ENCODE results near the gene ZFP36.

The ZFP36 gene

DNA sequence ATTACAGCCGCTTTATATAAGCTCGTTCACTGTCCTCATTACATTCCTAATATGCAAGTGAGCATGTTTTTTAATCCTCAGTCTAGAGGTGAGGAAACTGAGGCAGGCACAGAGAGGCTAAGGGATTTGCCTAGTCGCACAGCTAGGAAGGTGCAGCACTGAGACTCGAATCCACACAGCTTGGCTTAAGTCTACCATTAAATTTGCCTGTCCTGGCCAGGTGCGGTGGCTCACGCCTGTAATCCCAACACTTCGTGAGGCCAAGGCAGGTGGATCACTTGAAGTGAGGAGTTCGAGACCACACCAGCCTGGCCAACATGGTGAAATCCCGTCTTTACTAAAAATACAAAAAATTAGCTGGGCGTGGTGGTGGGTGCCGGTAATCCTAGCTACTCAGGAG lies 21.1 kb downstream of the ZFP36 start:
- Histone ChIP-seq H3K27me3 (ENCODE audit: insufficient read depth, low read length) (no peaks in the 10 kb centered on the region), H3K9ac (ENCODE audit: low read depth, low read length) (0 out of 2 replicates have a peak overlapping the region, but pooled peaks have one; percentile 49), H3K4me1 (ENCODE audit: insufficient read depth, low read length) (peaks cover 27% of the 10 kb centered on the region), H3K4me3 (ENCODE audit: low read length) (no peak overlapping the region), H3K36me3 (ENCODE audit: insufficient read depth, low read length) (peaks cover 38% of the 10 kb centered on the region), H3K27ac (ENCODE audit: low read depth, low read length) (peak overlapping the region; percentile 92), H3K9me3 (ENCODE audit: insufficient read depth, low read depth, low read length) (no peaks in the 10 kb centered on the region)
- 89% methylated on average over 11 of the region's 11 CpGs for WGBS

DNA sequence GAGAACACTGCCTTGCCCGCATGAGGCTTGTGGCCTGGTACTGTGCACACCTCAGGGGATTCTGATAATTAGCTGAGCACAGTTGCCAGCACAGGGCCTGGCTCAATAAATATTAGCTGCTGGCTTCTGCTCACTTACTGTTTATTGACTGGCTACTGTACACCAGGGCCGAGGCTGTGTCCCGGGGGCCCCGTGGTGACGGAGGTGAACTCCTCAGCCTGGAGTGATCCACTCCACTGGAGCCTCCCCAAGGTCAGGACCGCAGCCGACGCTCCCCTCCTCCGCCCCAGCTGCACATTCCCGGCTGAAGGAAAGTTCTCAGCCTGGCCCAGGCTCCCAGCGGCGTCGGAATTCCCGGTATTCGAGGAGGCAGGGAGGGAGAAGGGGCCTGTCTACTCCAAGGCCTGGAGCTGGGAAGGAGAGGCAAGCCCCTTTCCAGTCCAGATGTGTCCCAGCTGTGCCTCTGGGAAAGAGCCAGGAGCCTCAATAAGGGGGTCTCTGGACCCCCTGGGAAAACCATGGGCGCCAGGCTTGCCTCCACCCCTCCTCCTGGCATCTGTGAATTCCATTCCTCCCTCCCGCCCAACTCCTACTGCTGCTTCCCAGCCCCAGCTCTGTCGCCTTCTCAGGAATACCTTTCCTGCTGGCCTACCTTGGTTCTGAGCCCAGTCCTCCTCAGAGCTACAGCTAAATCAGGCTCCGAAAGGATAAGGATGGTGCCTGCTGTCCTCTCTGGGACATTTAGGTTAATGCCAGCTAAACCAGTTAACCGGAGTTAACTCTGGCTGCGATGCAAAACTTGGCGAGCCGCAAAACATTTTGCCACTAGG lies 21.9 kb downstream of the ZFP36 start:
- peak overlapping the region; percentile 22 for H3K4me3 ChIP-seq (ENCODE audit: low read length)
- H3K27me3 ChIP-seq (ENCODE audit: insufficient read depth, low read length): no peaks in the 10 kb centered on the region
- peaks cover 27% of the 10 kb centered on the region for H3K4me1 ChIP-seq (ENCODE audit: insufficient read depth, low read length)
- peak overlapping the region; percentile 49 for H3K9ac ChIP-seq (ENCODE audit: low read depth, low read length)
- H3K36me3 ChIP-seq (ENCODE audit: insufficient read depth, low read length): peaks cover 38% of the 10 kb centered on the region
- 25% methylated on average over 23 of the region's 23 CpGs for WGBS
- H3K27ac ChIP-seq (ENCODE audit: low read depth, low read length): peak overlapping the region; percentile 92
- no peaks in the 10 kb centered on the region for H3K9me3 ChIP-seq (ENCODE audit: insufficient read depth, low read depth, low read length)

DNA sequence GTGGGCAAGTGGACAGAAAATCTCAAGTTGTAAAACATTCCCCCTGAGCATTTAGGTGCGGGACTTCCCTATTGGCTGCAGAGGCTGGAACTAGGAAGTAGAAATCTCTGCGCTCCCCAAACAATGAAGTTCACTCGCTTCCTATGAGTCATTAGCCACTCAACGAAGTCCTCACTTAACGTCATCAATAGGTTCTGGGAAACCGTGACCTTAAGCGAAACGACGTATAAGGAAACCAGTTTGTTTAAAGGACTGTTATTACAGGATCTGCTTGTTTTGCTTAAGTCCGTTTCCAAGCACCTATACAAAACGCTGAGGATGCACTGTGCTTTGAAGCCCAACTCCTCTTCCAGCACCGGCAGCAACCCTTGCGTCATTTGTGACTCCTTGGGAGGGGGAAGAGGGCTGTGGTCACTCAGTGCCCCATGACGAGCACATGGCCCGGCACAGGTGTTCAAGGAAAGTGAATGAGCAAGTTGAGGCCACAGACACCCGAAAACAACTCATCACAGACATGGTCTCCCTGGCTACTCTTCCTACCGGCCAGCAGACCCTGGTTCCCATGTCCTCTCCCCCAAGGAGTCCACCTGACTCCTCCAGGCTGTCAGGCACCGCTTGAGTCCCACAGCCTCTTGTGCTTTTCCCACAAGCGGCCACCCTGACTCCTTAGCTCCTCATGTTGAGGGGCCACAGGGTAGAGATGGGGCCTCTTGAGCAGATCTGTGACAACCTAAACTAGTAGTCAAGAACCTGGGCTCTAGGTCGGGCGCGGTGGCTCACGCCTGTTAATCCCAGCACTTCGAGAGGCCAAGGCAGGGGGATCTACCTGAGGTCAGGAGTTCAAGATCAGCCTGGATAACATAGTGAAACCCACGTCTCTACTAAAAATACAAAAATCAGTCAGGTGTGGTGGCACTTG lies 24.3 kb downstream of the ZFP36 start:
- peaks cover 35% of the 10 kb centered on the region for H3K4me1 ChIP-seq (ENCODE audit: insufficient read depth, low read length)
- peak overlapping the region; percentile 81 for H3K27ac ChIP-seq (ENCODE audit: low read depth, low read length)
- no peaks in the 10 kb centered on the region for H3K27me3 ChIP-seq (ENCODE audit: insufficient read depth, low read length)
- peaks cover 33% of the 10 kb centered on the region for H3K36me3 ChIP-seq (ENCODE audit: insufficient read depth, low read length)
- H3K9ac ChIP-seq (ENCODE audit: low read depth, low read length): peak overlapping the region; percentile 29
- no peak overlapping the region for H3K4me3 ChIP-seq (ENCODE audit: low read length)
- no peaks in the 10 kb centered on the region for H3K9me3 ChIP-seq (ENCODE audit: insufficient read depth, low read depth, low read length)
- WGBS: 73% methylated on average over 25 of the region's 25 CpGs

DNA sequence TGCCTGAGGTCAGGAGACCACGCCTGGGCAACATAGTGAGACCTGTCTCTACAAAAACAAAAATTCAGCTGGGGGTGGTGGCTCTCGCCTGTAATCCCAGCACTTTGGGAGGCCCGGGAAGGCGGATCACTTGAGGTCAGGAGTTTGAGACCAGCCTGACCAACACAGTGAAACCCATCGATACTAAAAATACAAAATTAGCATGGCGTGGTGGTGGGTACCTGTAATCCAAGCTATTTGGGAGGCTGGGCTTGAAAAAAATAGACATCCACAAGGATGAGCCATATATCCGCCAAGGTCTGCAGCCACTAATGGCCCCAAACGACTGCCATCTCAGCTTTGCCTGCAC lies 26.0 kb downstream of the ZFP36 start:
- H3K27me3 ChIP-seq (ENCODE audit: insufficient read depth, low read length): no peaks in the 10 kb centered on the region
- H3K9ac ChIP-seq (ENCODE audit: low read depth, low read length): no peak overlapping the region
- H3K4me1 ChIP-seq (ENCODE audit: insufficient read depth, low read length): peaks cover 29% of the 10 kb centered on the region
- WGBS: 97% methylated on average over 8 of the region's 8 CpGs
- no peaks in the 10 kb centered on the region for H3K9me3 ChIP-seq (ENCODE audit: insufficient read depth, low read depth, low read length)
- peaks cover 33% of the 10 kb centered on the region for H3K36me3 ChIP-seq (ENCODE audit: insufficient read depth, low read length)
- no peak overlapping the region for H3K4me3 ChIP-seq (ENCODE audit: low read length)
- H3K27ac ChIP-seq (ENCODE audit: low read depth, low read length): no peak overlapping the region; the same call in 1 of the 2 replicates

DNA sequence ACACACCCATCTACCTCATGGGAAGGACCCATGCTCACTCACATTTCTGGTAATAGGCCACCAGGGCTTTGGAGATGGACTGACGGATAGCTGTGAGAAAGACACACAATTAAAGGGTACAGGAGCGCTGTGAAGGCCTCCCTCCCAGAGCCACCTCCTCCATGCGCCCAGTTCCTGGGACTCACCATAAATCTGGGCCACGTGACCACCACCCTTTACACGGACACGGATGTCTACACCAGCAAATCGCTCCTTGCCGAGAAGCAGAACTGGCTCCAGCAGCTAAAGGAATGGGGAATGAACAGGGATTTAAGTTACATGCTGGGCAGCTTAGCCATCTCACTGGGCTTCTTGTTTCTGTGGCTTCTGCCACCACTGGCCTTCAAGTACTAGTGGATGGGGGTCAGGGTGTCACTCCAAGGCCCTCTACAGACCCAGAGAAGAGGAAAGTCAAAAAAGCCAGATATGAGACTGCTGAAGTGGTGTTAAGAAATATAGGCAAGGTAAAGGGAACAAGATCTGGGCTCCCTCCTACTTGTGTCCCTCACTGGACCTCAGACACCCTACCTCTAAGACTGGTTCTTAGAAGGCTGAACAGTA lies 26.9 kb downstream of the ZFP36 start:
- peaks cover 33% of the 10 kb centered on the region for H3K36me3 ChIP-seq (ENCODE audit: insufficient read depth, low read length)
- 98% methylated on average over 8 of the region's 8 CpGs for WGBS
- peak overlapping the region; percentile 99; the same call in 1 of the 2 replicates for H3K9ac ChIP-seq (ENCODE audit: low read depth, low read length)
- peak overlapping the region; percentile 67 for H3K27ac ChIP-seq (ENCODE audit: low read depth, low read length)
- H3K4me3 ChIP-seq (ENCODE audit: low read length): peak overlapping the region; percentile 87; the same call in 1 of the 2 replicates
- H3K9me3 ChIP-seq (ENCODE audit: insufficient read depth, low read depth, low read length): no peaks in the 10 kb centered on the region
- no peaks in the 10 kb centered on the region for H3K27me3 ChIP-seq (ENCODE audit: insufficient read depth, low read length)
- peaks cover 21% of the 10 kb centered on the region for H3K4me1 ChIP-seq (ENCODE audit: insufficient read depth, low read length)

DNA sequence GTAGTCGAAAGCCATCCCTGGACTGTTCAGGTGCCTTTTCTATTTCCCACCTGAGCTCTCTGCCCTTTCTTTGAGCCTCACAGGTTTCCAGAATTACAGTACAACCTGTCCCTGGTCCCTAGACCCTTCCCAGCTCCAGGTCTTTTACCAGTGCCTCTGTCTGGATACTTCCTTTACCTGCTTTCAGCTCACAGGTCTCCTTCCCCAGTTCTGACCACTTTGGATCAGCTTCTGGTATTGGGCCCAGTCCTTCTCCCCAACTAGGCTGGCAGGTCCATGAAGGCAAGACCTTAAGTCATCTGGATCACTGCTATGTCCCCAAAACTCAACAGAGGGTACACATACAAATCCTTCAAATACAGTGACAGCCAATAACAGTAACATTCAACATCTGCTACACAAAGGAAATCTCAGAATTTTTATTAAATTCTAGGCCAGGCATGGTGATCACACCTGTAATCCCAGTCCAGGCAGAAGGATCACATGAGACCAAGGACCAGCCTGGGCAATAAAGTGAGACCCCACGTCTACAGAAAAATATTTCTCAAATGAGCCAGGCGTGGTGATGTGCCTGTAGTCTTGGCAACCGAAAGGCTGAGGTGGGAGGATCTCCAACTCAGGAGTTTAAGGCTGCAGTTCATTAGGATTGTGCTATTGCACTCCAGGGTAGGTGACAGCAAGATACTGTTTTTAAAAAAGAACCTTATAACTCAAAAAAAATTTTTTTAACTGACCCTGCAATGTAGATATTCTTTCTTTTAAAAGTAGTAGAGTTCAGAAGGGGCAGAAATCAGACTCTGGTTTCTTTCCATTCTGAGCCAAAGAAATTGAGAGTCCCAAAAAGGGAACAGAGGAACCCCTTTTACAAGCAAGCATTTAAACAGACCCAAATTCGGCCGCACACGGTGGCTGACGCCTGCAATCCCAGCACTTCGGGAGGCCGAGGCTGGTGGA lies 27.8 kb downstream of the ZFP36 start:
- Histone ChIP-seq H3K27me3 (ENCODE audit: insufficient read depth, low read length) (no peaks in the 10 kb centered on the region), H3K27ac (ENCODE audit: low read depth, low read length) (peak overlapping the region; percentile 67), H3K36me3 (ENCODE audit: insufficient read depth, low read length) (peaks cover 33% of the 10 kb centered on the region), H3K4me1 (ENCODE audit: insufficient read depth, low read length) (peaks cover 16% of the 10 kb centered on the region), H3K4me3 (ENCODE audit: low read length) (peak overlapping the region; percentile 87), H3K9me3 (ENCODE audit: insufficient read depth, low read depth, low read length) (no peaks in the 10 kb centered on the region), H3K9ac (ENCODE audit: low read depth, low read length) (peak overlapping the region; percentile 99)
- WGBS: 67% methylated on average over 10 of the region's 10 CpGs

DNA sequence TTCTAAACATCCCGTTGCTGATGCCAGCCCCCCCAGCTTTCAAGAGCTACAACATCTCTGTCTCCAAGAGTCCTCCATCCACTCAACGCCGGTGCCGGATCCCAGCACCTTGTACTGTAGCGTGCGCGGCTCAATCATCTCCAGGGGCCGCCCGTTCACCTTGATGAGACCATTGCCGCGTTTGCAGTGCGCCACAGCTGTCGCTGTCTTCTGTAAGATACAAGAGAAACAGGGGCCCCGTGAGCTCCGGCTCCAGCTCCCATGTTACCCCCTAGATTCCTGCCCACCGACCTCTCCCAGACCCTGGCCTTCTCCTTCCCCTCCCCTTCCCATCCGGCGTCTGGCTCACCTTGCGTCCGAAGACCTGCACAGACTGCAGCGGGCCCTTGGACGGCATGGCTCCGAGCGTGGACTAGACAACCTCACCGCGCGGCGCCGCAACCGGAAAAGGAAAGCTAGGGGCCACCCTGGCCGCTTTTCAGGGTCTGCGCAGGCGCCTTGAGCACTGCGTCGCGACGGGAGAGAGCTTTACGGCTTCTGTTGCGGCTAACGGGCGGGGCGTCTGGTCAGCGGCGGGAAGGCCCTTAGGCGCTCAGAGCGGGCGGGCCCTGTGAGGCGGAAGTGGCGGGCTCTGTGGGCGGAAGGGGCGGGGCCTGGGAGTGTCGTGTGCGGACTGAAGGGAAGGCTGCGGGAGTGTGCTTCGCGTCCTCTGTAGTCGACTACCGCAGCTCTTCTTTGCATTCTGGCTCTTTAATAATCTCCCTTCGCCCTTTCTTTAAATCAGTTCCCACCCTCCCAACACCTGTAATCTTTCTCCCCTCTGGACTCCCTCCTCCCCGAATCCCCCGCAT lies 29.1 kb downstream of the ZFP36 start, which contains the start of gene RPS16:
RPS16 (minus strand) TSS at position 451 of the 851 bp plus-strand sequence; CDS start at position 397, 54 bp downstream.
- Histone ChIP-seq H3K9ac (ENCODE audit: low read depth, low read length) (peak within 1 kb of the TSS; percentile 99), H3K9me3 (ENCODE audit: insufficient read depth, low read depth, low read length) (no peaks in the 10 kb centered on the region), H3K36me3 (ENCODE audit: insufficient read depth, low read length) (peaks cover 33% of the 10 kb centered on the region), H3K27ac (ENCODE audit: low read depth, low read length) (peak within 1 kb of the TSS; percentile 74), H3K4me3 (ENCODE audit: low read length) (peak within 1 kb of the TSS; percentile 87), H3K27me3 (ENCODE audit: insufficient read depth, low read length) (no peaks in the 10 kb centered on the region), H3K4me1 (ENCODE audit: insufficient read depth, low read length) (peaks cover 12% of the 10 kb centered on the region)
- under 1% methylated on average over 61 of the region's 61 CpGs for WGBS

DNA sequence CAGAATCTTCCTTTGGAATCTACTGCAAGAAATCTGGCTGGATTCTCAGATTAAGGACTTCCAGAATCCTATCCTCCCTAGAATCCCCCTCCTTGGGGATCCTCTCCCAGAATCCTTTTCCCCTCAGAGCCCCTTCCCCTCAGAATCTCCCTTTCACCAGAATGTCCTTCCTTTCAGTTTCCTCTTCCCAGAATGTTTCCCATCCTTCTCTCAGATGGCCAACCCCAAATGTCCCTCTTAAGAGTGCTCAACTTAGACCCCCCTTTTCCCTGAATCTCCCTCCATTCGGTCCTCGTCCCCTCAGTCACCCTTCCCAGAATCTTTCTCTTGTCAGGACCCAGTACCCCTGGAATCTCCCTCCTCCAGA lies 29.7 kb downstream of the ZFP36 start:
- peak overlapping the region; percentile 87 for H3K4me3 ChIP-seq (ENCODE audit: low read length)
- H3K27me3 ChIP-seq (ENCODE audit: insufficient read depth, low read length): no peaks in the 10 kb centered on the region
- peaks cover 7% of the 10 kb centered on the region; the same call in 1 of the 2 replicates for H3K4me1 ChIP-seq (ENCODE audit: insufficient read depth, low read length)
- H3K36me3 ChIP-seq (ENCODE audit: insufficient read depth, low read length): peaks cover 33% of the 10 kb centered on the region
- H3K9ac ChIP-seq (ENCODE audit: low read depth, low read length): peak overlapping the region; percentile 89
- WGBS: 7% methylated on average over 2 of the region's 2 CpGs
- no peaks in the 10 kb centered on the region for H3K9me3 ChIP-seq (ENCODE audit: insufficient read depth, low read depth, low read length)
- peak overlapping the region; percentile 74 for H3K27ac ChIP-seq (ENCODE audit: low read depth, low read length)

DNA sequence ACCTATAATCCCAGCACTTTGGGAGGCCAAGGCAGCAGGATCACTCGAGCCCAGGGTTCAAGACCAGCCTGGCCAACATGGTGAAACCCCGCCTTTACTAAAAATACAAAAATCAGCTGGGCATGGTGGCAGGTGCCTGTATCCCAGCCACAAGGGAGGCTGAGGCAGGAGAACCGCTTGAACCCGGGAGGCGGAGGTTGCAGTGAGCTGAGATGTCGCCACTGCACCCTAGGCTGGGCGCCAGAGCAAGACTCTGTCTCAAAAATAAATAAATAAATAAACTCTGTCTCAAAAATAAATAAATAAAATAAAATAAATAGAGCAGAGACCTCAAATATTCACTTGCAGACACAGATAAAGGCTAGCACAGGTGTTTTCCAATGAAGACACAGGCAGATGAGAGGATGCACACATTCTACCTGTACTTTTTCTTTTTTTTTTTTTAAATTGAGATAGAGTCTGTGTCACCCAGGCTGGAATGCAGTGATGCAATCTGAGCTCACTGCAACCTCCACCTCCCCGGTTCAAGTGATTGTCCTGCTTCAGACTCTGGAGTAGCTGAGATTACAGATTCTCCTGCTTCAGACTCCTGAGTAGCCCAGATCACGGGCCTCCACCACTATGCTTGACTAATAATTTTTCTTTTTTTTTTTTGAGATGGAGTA lies 31.8 kb downstream of the ZFP36 start:
- H3K36me3 ChIP-seq (ENCODE audit: insufficient read depth, low read length): peaks cover 17% of the 10 kb centered on the region
- H3K27ac ChIP-seq (ENCODE audit: low read depth, low read length): no peak overlapping the region
- 75% methylated on average over 8 of the region's 9 CpGs for WGBS
- no peak overlapping the region for H3K9ac ChIP-seq (ENCODE audit: low read depth, low read length)
- H3K4me3 ChIP-seq (ENCODE audit: low read length): no peak overlapping the region
- peaks cover 7% of the 10 kb centered on the region; the same call in 1 of the 2 replicates for H3K4me1 ChIP-seq (ENCODE audit: insufficient read depth, low read length)
- no peaks in the 10 kb centered on the region for H3K27me3 ChIP-seq (ENCODE audit: insufficient read depth, low read length)
- no peaks in the 10 kb centered on the region for H3K9me3 ChIP-seq (ENCODE audit: insufficient read depth, low read depth, low read length)
